ENCODE data around the gene SLC6A9.

GRCh38 chr1:44057293-44057692 lies 26.0 kb upstream of the SLC6A9 start:
- TF ChIP-seq FOXK2 (IDR thresholded peaks at IDR 0.05): no peak
- no peak for TF ChIP-seq BHLHE40 (IDR thresholded peaks at IDR 0.05; ENCODE audit: borderline replicate concordance)
- TF ChIP-seq PKNOX1 (IDR thresholded peaks at IDR 0.05): no peak
- no peak for TF ChIP-seq SUZ12 (IDR thresholded peaks at IDR 0.05)
